DOHH2 (cell line): ENCODE data around the gene NPRL2.

Experiments
- EZH2phosphoT487 ChIP-seq: fragments of 200-600 bp; sonication (generic); IDR thresholded peaks from 2 replicates; pipeline ENCODE4 v1.6.1; 2017; ENCODE audit warnings: borderline replicate concordance, mild to moderate bottlenecking, antibody characterized with exemption, low read length, moderate library complexity, mixed read lengths
- TF ChIP-seq, protein P1 (sequence below): fragments of 200-600 bp; sonication (generic); IDR thresholded peaks from one replicate; pipeline ENCODE4 v1.5.1; 2014; ENCODE audit warnings: antibody characterized with exemption, mild to moderate bottlenecking, low read depth, low read length; ENCODE audit not compliant: poor library complexity, severe bottlenecking

DNA sequence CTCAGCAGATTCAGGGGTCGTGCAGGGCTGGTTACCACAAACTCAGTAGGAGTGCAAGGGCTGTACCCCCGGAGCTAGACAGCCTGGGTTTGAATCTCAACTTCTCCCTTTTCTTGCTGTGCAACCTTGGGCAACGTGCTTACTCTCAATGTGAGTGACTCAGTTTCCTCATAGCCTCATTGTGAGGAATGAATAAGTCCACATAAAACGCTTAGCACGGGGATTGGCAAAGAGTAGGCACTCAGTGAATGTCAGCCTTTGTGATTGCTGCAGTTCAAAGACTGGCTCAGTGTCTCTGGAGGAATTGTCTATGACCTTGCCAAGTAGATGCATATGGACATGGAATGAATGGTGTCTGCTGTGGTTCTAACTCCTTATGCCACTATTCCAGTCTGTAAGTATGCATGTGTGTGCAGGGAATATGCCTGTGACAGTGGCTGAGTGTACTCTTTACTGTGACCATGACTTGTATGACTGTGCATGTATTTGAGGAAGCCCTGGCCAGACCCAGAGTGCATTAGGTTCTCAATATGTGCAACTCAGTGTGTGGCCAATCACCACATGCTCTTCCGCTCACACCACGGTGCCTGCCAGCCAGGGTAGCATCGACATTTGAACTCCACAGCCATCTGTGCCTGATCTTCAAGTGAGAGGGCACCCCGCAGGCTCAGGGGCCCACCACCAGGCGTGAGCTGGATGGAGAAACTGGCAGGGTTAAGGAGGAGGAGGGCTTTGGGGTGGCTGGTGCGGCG lies 50.5 kb downstream of the NPRL2 start:
- TF ChIP-seq, protein P1, sequence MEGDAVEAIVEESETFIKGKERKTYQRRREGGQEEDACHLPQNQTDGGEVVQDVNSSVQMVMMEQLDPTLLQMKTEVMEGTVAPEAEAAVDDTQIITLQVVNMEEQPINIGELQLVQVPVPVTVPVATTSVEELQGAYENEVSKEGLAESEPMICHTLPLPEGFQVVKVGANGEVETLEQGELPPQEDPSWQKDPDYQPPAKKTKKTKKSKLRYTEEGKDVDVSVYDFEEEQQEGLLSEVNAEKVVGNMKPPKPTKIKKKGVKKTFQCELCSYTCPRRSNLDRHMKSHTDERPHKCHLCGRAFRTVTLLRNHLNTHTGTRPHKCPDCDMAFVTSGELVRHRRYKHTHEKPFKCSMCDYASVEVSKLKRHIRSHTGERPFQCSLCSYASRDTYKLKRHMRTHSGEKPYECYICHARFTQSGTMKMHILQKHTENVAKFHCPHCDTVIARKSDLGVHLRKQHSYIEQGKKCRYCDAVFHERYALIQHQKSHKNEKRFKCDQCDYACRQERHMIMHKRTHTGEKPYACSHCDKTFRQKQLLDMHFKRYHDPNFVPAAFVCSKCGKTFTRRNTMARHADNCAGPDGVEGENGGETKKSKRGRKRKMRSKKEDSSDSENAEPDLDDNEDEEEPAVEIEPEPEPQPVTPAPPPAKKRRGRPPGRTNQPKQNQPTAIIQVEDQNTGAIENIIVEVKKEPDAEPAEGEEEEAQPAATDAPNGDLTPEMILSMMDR: no peak
- no peak for TF ChIP-seq EZH2phosphoT487
